ENCODE measurements around the gene CTRB1. TPM values are rescaled to one million over a fixed set of nuclear protein-coding genes. Genes with fewer than 3 reads are reported as not detected.
"Not testable (repeated sequence)": the region's sequence is repeated elsewhere in the genome, so short reads cannot be mapped to it uniquely, and the experiment has no call there.

CTRB1 gene
- total RNA-seq, 1 experiment from 2014 or later: not detected

GRCh38 chr16:75205438-75205837 is 13.3 kb upstream of the CTRB1 start:
- not testable (repeated sequence) for H3K18ac ChIP-seq (ENCODE audit: insufficient read length, low read depth, low read length); H3K27me3 ChIP-seq (ENCODE audit: insufficient read depth, low read length); H2BK20ac ChIP-seq (ENCODE audit: low read depth, low read length, poor library complexity, severe bottlenecking); H4K20me1 ChIP-seq (ENCODE audit: control insufficient read depth, insufficient read depth, insufficient read length); H3K14ac ChIP-seq (ENCODE audit: insufficient read depth, low read length); H3K4me3 Mint-ChIP-seq; H3K79me1 ChIP-seq (ENCODE audit: insufficient read depth, low read depth, low read length, poor library complexity, severe bottlenecking); H3K23ac ChIP-seq (ENCODE audit: insufficient read length, low read depth, low read length); H3K4me1 Mint-ChIP-seq; H3K4me2 ChIP-seq (ENCODE audit: insufficient read depth, insufficient read length, low read length); H4K91ac ChIP-seq (ENCODE audit: insufficient read length, low read depth, low read length); H3K23me2 ChIP-seq (ENCODE audit: insufficient read length, low read depth, low read length, poor library complexity, severe bottlenecking); H2BK12ac ChIP-seq (ENCODE audit: insufficient read length, low read depth, low read length); H3T11ph ChIP-seq (ENCODE audit: low read length); H3K9me3 ChIP-seq (ENCODE audit: control insufficient read depth, low read depth, low read length); H3K79me2 ChIP-seq (ENCODE audit: insufficient read depth, low read length); H2BK120ac ChIP-seq (ENCODE audit: low read depth, low read length, poor library complexity, severe bottlenecking); H3K27me3 Mint-ChIP-seq (ENCODE audit: low read depth); H3K4ac ChIP-seq (ENCODE audit: low read depth, low read length); DNase-seq; H2AK5ac ChIP-seq (ENCODE audit: insufficient read length, low read length); H3K9me3 Mint-ChIP-seq; H3K27ac Mint-ChIP-seq; H4K5ac ChIP-seq (ENCODE audit: insufficient read length, low read depth, low read length); H3K36me3 Mint-ChIP-seq (ENCODE audit: insufficient read depth in 1 of 3, low read depth in 3 of 3); H2AFZ ChIP-seq (ENCODE audit: low read length); H3K56ac ChIP-seq (ENCODE audit: insufficient read length, low read depth, low read length); H3K27ac ChIP-seq (ENCODE audit: insufficient read length, low read depth, low read length); H2BK15ac ChIP-seq (ENCODE audit: low read depth, low read length); H4K8ac ChIP-seq (replicated peaks; ENCODE audit: insufficient read length, low read depth, low read length); H3K9ac ChIP-seq (ENCODE audit: extremely low read depth, insufficient read length, low read length); H2BK5ac ChIP-seq (ENCODE audit: insufficient read length, low read length); H3K4me1 ChIP-seq (ENCODE audit: insufficient read depth, low read length)
- no CpG with 5 or more reads among the region's 19 CpGs for WGBS (ENCODE audit: extremely low coverage, insufficient read length, low lambda C conversion rate)

- not testable (repeated sequence) for DNase-seq; H3K9ac ChIP-seq (ENCODE audit: extremely low read depth, insufficient read length, low read length); H4K5ac ChIP-seq (ENCODE audit: insufficient read length, low read depth, low read length); H3K4me1 ChIP-seq (ENCODE audit: insufficient read depth, low read length); H3K9me3 Mint-ChIP-seq; H3K18ac ChIP-seq (ENCODE audit: insufficient read length, low read depth, low read length); H3K4ac ChIP-seq (ENCODE audit: low read depth, low read length); H2BK20ac ChIP-seq (ENCODE audit: low read depth, low read length, poor library complexity, severe bottlenecking); H3K27ac ChIP-seq (ENCODE audit: insufficient read length, low read depth, low read length); H3K23ac ChIP-seq (ENCODE audit: insufficient read length, low read depth, low read length); H3T11ph ChIP-seq (ENCODE audit: low read length); H3K23me2 ChIP-seq (ENCODE audit: insufficient read length, low read depth, low read length, poor library complexity, severe bottlenecking); H3K56ac ChIP-seq (ENCODE audit: insufficient read length, low read depth, low read length); H4K20me1 ChIP-seq (ENCODE audit: control insufficient read depth, insufficient read depth, insufficient read length); H3K79me2 ChIP-seq (ENCODE audit: insufficient read depth, low read length); H3K27ac Mint-ChIP-seq; H3K27me3 Mint-ChIP-seq (ENCODE audit: low read depth); H3K4me3 Mint-ChIP-seq; H3K9me3 ChIP-seq (ENCODE audit: control insufficient read depth, low read depth, low read length); H3K36me3 Mint-ChIP-seq (ENCODE audit: insufficient read depth in 1 of 3, low read depth in 3 of 3); H2AFZ ChIP-seq (ENCODE audit: low read length); H2BK5ac ChIP-seq (ENCODE audit: insufficient read length, low read length); H3K14ac ChIP-seq (ENCODE audit: insufficient read depth, low read length); H3K79me1 ChIP-seq (ENCODE audit: insufficient read depth, low read depth, low read length, poor library complexity, severe bottlenecking); H2AK5ac ChIP-seq (ENCODE audit: insufficient read length, low read length); H2BK15ac ChIP-seq (ENCODE audit: low read depth, low read length); H3K4me2 ChIP-seq (ENCODE audit: insufficient read depth, insufficient read length, low read length); H3K4me1 Mint-ChIP-seq; H3K27me3 ChIP-seq (ENCODE audit: insufficient read depth, low read length); H2BK12ac ChIP-seq (ENCODE audit: insufficient read length, low read depth, low read length); H4K8ac ChIP-seq (replicated peaks; ENCODE audit: insufficient read length, low read depth, low read length); H2BK120ac ChIP-seq (ENCODE audit: low read depth, low read length, poor library complexity, severe bottlenecking); H4K91ac ChIP-seq (ENCODE audit: insufficient read length, low read depth, low read length)
- WGBS (ENCODE audit: extremely low coverage, insufficient read length, low lambda C conversion rate): no CpG with 5 or more reads among the region's 25 CpGs
Observed at GRCh38 chr16:75205961-75206748, 12.6 kb upstream of the CTRB1 start.

Data from H9 (cell line).